Right ventricle myocardium inferior (tissue), 1 donor: ENCODE results near the gene UGT8. TPM values are rescaled to one million over a fixed set of nuclear protein-coding genes. Genes with fewer than 3 reads are reported as not detected.
"Not testable (repeated sequence)": the region's sequence is repeated elsewhere in the genome, so short reads cannot be mapped to it uniquely, and the experiment has no call there.

Source experiments
- ATAC-seq: fragments of 200-7000 bp; cut with Tn5 transposase; one replicate; pipeline ENCODE4 v1.9.1; 2020; ENCODE audit warnings: mild to moderate bottlenecking, moderate library complexity
- DNase-seq: peaks from one replicate; pipeline ENCODE4 v3.0.0; 2021; ENCODE audit errors: missing footprints
- intact Hi-C: fragments of 100-400 bp; cut with DNase I; formaldehyde crosslinking; loops from one replicate; pipeline ENCODE4 v1.11.0; 2022
- long read RNA-seq: library from polyadenylated mRNA; unstranded; transcript quantifications from one replicate; pipeline ENCODE4 v2.0.0, GENCODE V29; 2021
- total RNA-seq: library from RNA; stranded (reverse); fragmentation: NEBNext Ultra II Directional; extraction: Animal tissue kit (Norgen Biotek cat#: 25700); gene quantifications from one replicate; pipeline ENCODE4 v1.2.1, GENCODE V29; 2021
- donor health status: DM: no; HTN: yes; CAD: no; lungs with severe emphysema.

UGT8 gene
- not detected for total RNA-seq
- long read RNA-seq = 0 reads

- DNase-seq = no peak
Observed at GRCh38 chr4:114598191-114599121, at the start of gene UGT8. Gene UGT8 (plus strand): TSS chr4:114598807. CDS start chr4:114622881, 24,074 bp downstream.

GRCh38 chr4:114549638-114550037, 49.0 kb upstream of the UGT8 start:
- intact Hi-C loops = no loop called here
- no peak for DNase-seq
- no peak for ATAC-seq

More at GRCh38 chr4:114598191-114599121, at the start of gene UGT8:
- intact Hi-C loops = no loop called here
- peak; percentile 26 for ATAC-seq

GRCh38 chr4:114558446-114559020, 40.1 kb upstream of the UGT8 start:
- ATAC-seq (no peak), DNase-seq (no peak)
- intact Hi-C loops = no loop called here

- ATAC-seq = no peak
- intact Hi-C loops = no loop called here
- DNase-seq = no peak
Observed at GRCh38 chr4:114561590-114561989, 37.0 kb upstream of the UGT8 start.

GRCh38 chr4:114562176-114562904, 36.3 kb upstream of the UGT8 start:
- no peak for DNase-seq
- ATAC-seq = no peak
- intact Hi-C loops = no loop called here

GRCh38 chr4:114563536-114564315, 34.9 kb upstream of the UGT8 start:
- intact Hi-C loops = no loop called here
- ATAC-seq = no peak
- no peak for DNase-seq

- ATAC-seq (no peak), DNase-seq (no peak)
- intact Hi-C loops = no loop called here
Observed at GRCh38 chr4:114577386-114577785, 21.2 kb upstream of the UGT8 start.

- ATAC-seq = no peak
- intact Hi-C loops = no loop called here
Observed at GRCh38 chr4:114582621-114583020, 16.0 kb upstream of the UGT8 start.

GRCh38 chr4:114588305-114588704, 10.3 kb upstream of the UGT8 start:
- intact Hi-C loops = no loop called here
- DNase-seq (no peak), ATAC-seq (no peak)

More at GRCh38 chr4:114582621-114583020, 16.0 kb upstream of the UGT8 start:
- no peak for DNase-seq

GRCh38 chr4:114590360-114590759, 8.2 kb upstream of the UGT8 start:
- DNase-seq, ATAC-seq, intact Hi-C loops: not testable (repeated sequence)

- DNase-seq = no peak
- intact Hi-C loops = no loop called here
- ATAC-seq = no peak
Observed at GRCh38 chr4:114593526-114593925, 5.1 kb upstream of the UGT8 start.

GRCh38 chr4:114595207-114595606, 3.4 kb upstream of the UGT8 start:
- intact Hi-C loops = no loop called here
- ATAC-seq = no peak
- no peak for DNase-seq

GRCh38 chr4:114595921-114596320, 2.7 kb upstream of the UGT8 start:
- intact Hi-C loops = no loop called here
- DNase-seq (no peak), ATAC-seq (no peak)

- ATAC-seq = no peak
- intact Hi-C loops = no loop called here
- DNase-seq = no peak
Observed at GRCh38 chr4:114597410-114598115, 1.0 kb upstream of the UGT8 start.

- intact Hi-C loops = no loop called here
- DNase-seq = no peak
- no peak for ATAC-seq
Observed at GRCh38 chr4:114599231-114599902, 760 bp downstream of the UGT8 start.

GRCh38 chr4:114599903-114600552, 1.4 kb downstream of the UGT8 start:
- DNase-seq (no peak), ATAC-seq (no peak)
- intact Hi-C loops = no loop called here

- no peak for DNase-seq
- intact Hi-C loops = no loop called here
- ATAC-seq = no peak
Observed at GRCh38 chr4:114600672-114601071, 2.1 kb downstream of the UGT8 start.
